MM.1S (cell line): Measurements from ENCODE around the gene SPDEF.

ENCODE experiments used
- DNase-seq: peaks from one replicate; pipeline ENCODE4 v3.0.0-alpha.2; 2015
- H2AFZ ChIP-seq: fragments of 300-600 bp; sonication (generic); 2 replicates; pipeline ENCODE4 v1.6.0; 2016; ENCODE audit warnings: antibody characterized with exemption, low read length
- H3F3A ChIP-seq: fragments of 300-600 bp; sonication (generic); 2 replicates; pipeline ENCODE4 v1.6.1; 2016; ENCODE audit warnings: mild to moderate bottlenecking, antibody characterized with exemption, low read length, moderate library complexity, mixed read lengths; ENCODE audit not compliant: insufficient read depth
- H3K27ac ChIP-seq: fragments of 300-600 bp; sonication (generic); 2 replicates; pipeline ENCODE4 v1.5.1; 2016; ENCODE audit warnings: mild to moderate bottlenecking, low read length
- H3K27me3 ChIP-seq: fragments of 300-600 bp; sonication (generic); replicated peaks from 2 replicates; pipeline ENCODE4 v1.6.0; 2016; ENCODE audit warnings: low read length; ENCODE audit not compliant: insufficient read depth
- H3K36me3 ChIP-seq: fragments of 300-600 bp; sonication (generic); replicated peaks from 2 replicates; pipeline ENCODE4 v1.6.1; 2016; ENCODE audit warnings: mild to moderate bottlenecking, low read length, mixed read lengths; ENCODE audit not compliant: insufficient read depth
- H3K4me1 ChIP-seq: fragments of 300-600 bp; sonication (generic); 2 replicates; pipeline ENCODE4 v1.6.1; 2016; ENCODE audit warnings: low read length, mixed read lengths
- H3K4me2 ChIP-seq: fragments of 300-600 bp; sonication (generic); 2 replicates; pipeline ENCODE4 v1.6.0; 2016; ENCODE audit warnings: low read depth, low read length
- H3K4me3 ChIP-seq: fragments of 300-600 bp; sonication (generic); 2 replicates; pipeline ENCODE4 v1.5.1; 2016; ENCODE audit warnings: low read length, mixed read lengths
- H3K79me2 ChIP-seq: fragments of 300-600 bp; sonication (generic); 2 replicates; pipeline ENCODE4 v1.6.1; 2016; ENCODE audit warnings: mixed run types, low read length, mixed read lengths
- H3K9ac ChIP-seq: fragments of 300-600 bp; sonication (generic); 2 replicates; pipeline ENCODE4 v1.6.1; 2016; ENCODE audit warnings: low read length, mixed read lengths
- H3K9me2 ChIP-seq: fragments of 300-600 bp; sonication (generic); replicated peaks from 2 replicates; pipeline ENCODE4 v1.6.1; 2016; ENCODE audit warnings: mild to moderate bottlenecking, low read length, mixed read lengths; ENCODE audit not compliant: insufficient read depth
- H3K9me3 ChIP-seq: fragments of 300-600 bp; sonication (generic); replicated peaks from 2 replicates; pipeline ENCODE4 v1.6.1; 2016; ENCODE audit warnings: mild to moderate bottlenecking, low read length, mixed read lengths; ENCODE audit not compliant: insufficient read depth
- H4K20me1 ChIP-seq: fragments of 300-600 bp; sonication (generic); 2 replicates; pipeline ENCODE4 v1.6.1; 2016; ENCODE audit warnings: mild to moderate bottlenecking, low read length, moderate library complexity, mixed read lengths; ENCODE audit not compliant: insufficient read depth
- EZH2 ChIP-seq: fragments of 300-600 bp; sonication (generic); optimal IDR thresholded peaks from 2 replicates; pipeline ENCODE3; 2017; ENCODE audit warnings: low read depth, mild to moderate bottlenecking, antibody characterized with exemption, low read length, mixed read lengths
- EZH2phosphoT487 ChIP-seq: fragments of 300-600 bp; sonication (generic); IDR thresholded peaks from 2 replicates; pipeline ENCODE4 v1.6.1; 2018; ENCODE audit warnings: antibody characterized with exemption, low read length
- TF ChIP-seq, protein P1 (sequence below): fragments of 300-600 bp; sonication (generic); IDR thresholded peaks from 2 replicates; pipeline ENCODE4 v1.5.1; 2016; ENCODE audit warnings: antibody characterized with exemption, low read length, mixed read lengths

Gene SPDEF

DNA sequence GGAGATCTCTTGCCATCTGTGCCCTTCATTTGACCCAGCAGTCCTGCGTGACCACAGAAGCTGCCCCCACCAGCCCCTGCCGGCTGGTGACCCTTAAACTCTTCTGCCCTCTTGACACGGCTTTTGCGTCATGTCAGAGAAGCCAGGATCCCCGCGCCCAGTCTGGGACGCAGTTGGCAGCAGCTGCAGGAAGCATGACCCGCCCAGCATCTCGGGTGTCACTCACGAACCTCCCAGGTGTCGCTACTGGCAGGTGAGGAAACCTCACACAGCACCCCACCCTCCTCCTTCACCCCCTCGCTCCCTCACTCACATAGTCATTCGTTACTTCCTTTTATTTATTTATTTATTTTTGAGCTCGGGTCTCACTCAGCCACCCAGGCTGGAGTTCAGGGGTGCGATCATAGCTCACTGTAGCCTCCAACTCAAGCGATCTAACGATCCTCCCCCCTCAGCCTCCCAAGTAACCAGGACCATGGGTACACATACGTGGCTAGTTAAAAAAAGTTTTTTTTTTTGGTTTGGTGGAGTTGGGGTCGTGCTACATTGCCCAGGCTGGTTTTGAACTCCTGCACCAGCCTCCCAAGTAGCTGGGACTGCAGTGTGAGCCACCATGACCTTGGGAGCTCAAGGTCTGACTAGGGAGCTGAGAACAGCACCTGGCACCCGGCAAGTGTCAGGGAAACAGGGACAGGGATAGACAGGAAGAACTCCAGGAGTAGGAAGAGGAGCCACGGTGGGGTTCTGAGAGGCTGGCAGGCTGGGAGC lies 14.1 kb upstream of the SPDEF start:
- Histone ChIP-seq H3K27me3 (no peaks in the 10 kb centered on the region), H3K27ac (no peak overlapping the region), H3K4me2 (no peak overlapping the region), H3K9ac (no peak overlapping the region), H3F3A (no peaks in the 10 kb centered on the region), H3K36me3 (no peaks in the 10 kb centered on the region), H2AFZ (no peak overlapping the region), H3K9me2 (no peaks in the 10 kb centered on the region), H3K4me3 (no peak overlapping the region), H3K4me1 (no peaks in the 10 kb centered on the region), H4K20me1 (no peaks in the 10 kb centered on the region), H3K9me3 (no peaks in the 10 kb centered on the region), H3K79me2 (no peaks in the 10 kb centered on the region)
- no peak for TF ChIP-seq EZH2phosphoT487
- TF ChIP-seq, protein P1, sequence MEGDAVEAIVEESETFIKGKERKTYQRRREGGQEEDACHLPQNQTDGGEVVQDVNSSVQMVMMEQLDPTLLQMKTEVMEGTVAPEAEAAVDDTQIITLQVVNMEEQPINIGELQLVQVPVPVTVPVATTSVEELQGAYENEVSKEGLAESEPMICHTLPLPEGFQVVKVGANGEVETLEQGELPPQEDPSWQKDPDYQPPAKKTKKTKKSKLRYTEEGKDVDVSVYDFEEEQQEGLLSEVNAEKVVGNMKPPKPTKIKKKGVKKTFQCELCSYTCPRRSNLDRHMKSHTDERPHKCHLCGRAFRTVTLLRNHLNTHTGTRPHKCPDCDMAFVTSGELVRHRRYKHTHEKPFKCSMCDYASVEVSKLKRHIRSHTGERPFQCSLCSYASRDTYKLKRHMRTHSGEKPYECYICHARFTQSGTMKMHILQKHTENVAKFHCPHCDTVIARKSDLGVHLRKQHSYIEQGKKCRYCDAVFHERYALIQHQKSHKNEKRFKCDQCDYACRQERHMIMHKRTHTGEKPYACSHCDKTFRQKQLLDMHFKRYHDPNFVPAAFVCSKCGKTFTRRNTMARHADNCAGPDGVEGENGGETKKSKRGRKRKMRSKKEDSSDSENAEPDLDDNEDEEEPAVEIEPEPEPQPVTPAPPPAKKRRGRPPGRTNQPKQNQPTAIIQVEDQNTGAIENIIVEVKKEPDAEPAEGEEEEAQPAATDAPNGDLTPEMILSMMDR = no peak
- TF ChIP-seq EZH2 = no peak
- DNase-seq = no peak

DNA sequence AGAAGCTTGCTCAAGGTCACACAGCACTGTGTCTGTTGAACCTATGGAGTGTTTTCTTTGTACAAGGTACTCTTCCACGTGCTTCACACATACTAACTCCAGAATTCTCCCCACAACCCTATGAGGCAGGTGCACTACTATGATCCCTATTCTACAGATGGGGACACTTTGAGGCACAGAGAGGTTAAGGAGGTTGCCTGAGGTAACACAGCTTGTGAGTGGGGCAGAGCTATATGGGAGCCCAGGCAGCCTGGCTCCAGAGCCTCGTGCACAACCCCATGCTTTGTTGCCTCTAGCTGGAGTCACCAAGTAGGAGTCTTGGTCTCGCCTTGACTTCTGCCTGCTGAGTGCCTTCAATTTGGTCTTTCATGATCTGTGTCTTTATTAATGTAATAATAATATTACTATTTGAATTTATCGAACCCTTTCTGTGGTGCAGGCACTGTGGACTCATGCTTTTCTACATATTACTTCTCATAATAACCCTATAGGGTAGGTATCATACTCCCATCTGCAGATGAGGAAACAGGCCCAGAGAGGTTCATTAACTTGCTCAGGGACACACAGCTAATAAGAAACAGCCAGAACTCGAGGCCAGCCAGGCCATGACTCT lies 13.3 kb upstream of the SPDEF start:
- Histone ChIP-seq H2AFZ (no peak overlapping the region), H3K9me3 (no peaks in the 10 kb centered on the region), H3F3A (no peaks in the 10 kb centered on the region), H3K79me2 (no peaks in the 10 kb centered on the region), H3K4me1 (no peaks in the 10 kb centered on the region), H3K9me2 (no peaks in the 10 kb centered on the region), H3K9ac (no peak overlapping the region), H3K4me2 (no peak overlapping the region), H3K27ac (no peak overlapping the region), H3K4me3 (no peak overlapping the region), H3K27me3 (no peaks in the 10 kb centered on the region), H4K20me1 (no peaks in the 10 kb centered on the region), H3K36me3 (no peaks in the 10 kb centered on the region)
- TF ChIP-seq, protein P1 = no peak
- no peak for TF ChIP-seq EZH2
- TF ChIP-seq EZH2phosphoT487 = no peak
- no peak for DNase-seq

DNA sequence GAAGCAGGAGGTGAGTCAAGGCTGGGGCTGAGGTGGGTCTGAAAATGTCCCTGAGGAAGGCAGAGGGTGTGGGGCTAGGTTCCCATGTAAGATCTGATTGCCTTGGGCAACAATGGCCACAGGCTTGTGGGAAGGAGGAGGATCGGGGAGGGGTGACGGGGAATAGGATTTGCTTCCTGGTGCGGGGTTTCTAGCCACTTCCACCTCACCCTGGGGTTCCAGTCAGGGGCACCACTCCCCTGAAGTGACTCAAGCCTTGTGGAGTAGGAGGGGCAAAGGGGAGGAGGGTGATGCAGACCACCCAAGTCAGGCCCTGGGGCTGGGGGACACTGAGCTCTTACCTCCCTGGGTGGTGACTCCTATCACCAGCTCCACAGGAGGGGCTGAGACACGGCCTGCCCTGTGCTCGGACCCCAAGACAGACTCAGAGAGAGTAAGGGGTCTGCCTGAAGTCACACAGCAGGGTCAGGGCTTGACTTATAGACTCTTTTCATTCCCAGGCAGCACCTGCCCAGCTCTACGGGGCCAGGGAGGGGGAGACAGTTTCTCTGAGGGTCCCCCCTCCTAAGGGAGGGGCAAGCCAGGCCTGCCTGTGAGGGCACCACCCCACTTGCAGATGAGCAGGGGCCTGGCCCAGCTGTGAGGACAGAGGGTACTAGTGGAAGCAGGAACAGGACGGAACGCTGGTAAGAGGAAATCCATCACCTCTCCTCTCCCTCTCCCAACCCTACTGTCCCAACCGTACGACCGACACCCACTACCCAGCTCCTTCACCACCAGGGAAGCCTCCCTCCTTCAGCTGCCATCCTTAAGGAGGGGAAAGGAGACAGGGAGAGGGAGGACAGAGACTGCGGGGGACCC lies 12.4 kb upstream of the SPDEF start:
- H3K9me3 ChIP-seq = no peaks in the 10 kb centered on the region
- TF ChIP-seq, protein P1 = no peak
- TF ChIP-seq EZH2phosphoT487 (no peak), EZH2 (no peak)
- H3K27me3 ChIP-seq = no peaks in the 10 kb centered on the region
- no peak overlapping the region for H3K9ac ChIP-seq
- H3K79me2 ChIP-seq = no peaks in the 10 kb centered on the region
- H2AFZ ChIP-seq = no peak overlapping the region
- H3F3A ChIP-seq = no peaks in the 10 kb centered on the region
- no peaks in the 10 kb centered on the region for H4K20me1 ChIP-seq
- no peaks in the 10 kb centered on the region for H3K9me2 ChIP-seq
- no peak overlapping the region for H3K4me2 ChIP-seq
- no peak overlapping the region for H3K4me3 ChIP-seq
- no peak for DNase-seq
- H3K27ac ChIP-seq = no peak overlapping the region
- no peaks in the 10 kb centered on the region for H3K4me1 ChIP-seq
- no peaks in the 10 kb centered on the region for H3K36me3 ChIP-seq
